ENCODE results near the gene CD4.

Gene CD4

DNA sequence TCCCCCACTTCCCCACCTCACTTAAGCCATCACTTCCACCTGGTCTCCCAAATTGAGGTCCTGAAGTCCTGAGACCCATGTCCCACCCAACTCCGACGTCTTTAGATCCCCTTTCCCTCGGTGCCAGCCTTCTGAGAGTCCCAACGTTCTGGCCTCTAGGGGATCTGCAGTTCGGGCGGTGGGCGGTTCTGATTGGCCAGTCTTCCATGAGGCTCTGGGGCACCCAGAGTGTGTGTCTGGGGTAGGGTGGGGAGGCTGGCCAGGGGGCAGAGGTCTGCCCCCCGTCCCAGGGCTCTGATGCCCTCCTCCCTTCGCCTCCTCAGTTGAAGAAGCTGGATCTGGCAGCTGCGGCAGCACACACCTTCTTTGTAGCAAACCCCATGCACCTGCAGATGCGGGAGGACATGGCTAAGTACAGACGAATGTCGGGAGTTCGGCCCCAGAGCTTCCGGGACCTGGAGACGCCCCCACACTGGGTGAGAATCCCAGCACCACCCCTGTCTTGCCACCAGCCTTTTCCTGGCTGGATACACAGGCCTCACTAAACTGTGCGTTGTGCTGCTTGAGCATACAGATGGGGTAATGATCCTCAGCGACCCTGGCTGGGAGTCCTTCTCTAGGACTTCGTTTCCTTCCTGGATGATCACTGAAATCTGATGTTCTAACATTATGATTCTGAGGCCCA, 40.4 kb downstream of the CD4 start:
- no peak for DNase-seq

DNA sequence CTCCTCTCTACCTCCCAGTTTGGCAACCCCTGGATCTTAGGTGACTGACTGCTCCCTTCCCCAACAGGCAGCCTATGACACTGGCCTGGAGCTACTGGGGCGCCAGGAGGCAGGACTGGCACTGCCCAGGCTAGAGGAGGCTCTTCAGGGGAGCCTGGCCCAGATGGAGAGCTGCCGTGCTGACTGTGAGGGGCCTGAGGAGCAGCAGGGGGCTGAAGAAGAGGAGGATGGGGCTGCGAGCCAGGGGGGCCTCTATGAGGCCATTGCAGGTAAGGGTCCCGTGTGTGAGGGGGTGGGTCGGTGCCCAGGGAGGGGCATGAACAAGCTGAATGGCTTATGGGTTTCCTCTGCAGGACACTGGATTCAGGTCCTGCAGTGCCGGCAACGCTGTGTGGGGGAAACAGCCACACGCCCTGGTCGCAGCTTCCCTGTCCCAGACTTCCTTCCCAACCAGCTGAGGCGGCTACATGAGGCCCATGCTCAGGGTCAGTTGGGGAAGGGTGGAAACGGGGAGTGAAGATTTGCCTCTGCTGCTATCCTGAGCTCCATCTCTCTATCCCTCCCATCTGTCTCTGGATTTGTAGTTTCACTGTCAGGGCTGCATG, 41.1 kb downstream of the CD4 start:
- DNase-seq: no peak

- no peak for DNase-seq
These were observed 41.7 kb downstream of the CD4 start for GRCh38 chr12:6830999-6831398.

GRCh38 chr12:6831450-6831995, 42.2 kb downstream of the CD4 start:
- no peak for DNase-seq

GRCh38 chr12:6832125-6832524, 42.8 kb downstream of the CD4 start:
- DNase-seq: no peak

- DNase-seq: no peak
These were observed 44.0 kb downstream of the CD4 start for GRCh38 chr12:6833189-6833890.

DNA sequence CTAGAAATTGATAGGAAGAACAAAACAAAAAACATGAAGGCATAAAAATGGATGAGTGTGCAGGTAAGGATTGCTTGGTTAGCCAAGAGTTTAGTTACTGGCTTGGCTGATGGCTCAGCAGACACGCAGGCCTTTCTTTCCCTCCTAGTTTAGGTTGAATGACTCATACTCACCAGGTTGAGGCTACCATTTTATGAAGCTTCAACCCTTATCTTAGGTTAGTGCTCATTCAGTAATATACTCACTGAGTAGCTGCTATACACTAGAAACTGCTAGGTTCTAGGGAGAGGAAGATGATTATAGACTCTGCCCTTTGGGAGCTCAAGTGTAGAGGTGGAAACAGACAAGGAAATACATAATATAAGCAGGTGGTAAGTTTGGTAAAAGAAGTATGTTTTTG, 44.9 kb downstream of the CD4 start:
- no peak for DNase-seq

GRCh38 chr12:6834873-6835272, 45.5 kb downstream of the CD4 start:
- DNase-seq: no peak

DNA sequence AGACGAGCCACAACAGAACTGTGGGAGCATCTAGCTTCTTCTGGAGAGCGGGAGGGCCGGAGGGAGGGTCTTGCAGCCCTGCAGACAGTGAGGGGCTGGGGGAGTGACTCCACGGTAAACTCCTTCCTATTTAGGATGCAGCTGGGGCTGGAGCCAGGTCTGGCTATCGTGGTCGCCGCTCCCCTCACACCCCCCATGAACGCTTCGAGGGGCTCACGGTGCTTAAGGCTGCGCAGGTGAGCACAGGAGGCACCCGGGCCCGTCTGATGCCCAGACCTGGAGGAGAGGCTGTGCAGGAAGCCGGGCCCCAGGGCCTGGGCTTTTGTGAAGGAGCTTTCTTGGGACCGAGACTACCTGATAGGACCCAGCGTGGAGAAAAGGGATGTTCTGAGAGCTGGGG, 47.5 kb downstream of the CD4 start:
- DNase-seq: no peak

DNA sequence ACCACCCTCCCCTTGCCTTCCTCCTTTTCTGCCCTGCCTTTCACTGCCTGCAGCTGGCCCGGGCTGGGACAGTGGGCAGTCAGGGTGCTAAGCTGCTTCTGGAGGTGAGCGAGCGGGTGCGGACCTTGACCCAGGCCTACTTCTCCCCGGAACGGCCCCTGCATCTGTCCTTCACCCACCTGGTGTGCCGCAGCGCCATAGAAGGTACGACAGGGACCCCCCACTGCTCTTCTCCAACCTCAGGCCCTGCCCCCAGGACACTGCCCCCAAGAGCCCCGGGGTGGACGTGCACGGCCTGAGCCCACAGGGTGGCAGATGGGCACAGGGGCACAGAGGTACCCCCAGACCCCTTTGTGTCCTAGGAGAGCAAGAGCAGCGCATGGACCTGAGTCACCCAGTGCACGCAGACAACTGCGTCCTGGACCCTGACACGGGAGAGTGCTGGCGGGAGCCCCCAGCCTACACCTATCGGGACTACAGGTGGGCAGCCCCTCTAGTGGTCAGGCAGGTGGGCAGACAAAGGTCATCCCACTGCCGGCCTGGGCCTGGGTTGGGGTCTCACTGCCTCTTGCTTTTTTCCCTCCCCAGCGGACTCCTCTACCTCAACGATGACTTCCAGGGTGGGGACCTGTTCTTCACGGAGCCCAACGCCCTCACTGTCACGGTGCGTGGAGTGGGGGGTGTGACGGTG, 48.2 kb downstream of the CD4 start:
- DNase-seq: no peak

GRCh38 chr12:6838854-6839253, 49.5 kb downstream of the CD4 start:
- no peak for DNase-seq

- peak; percentile 89 for DNase-seq
These were observed 50.3 kb downstream of the CD4 start for GRCh38 chr12:6839482-6840201.

DNA sequence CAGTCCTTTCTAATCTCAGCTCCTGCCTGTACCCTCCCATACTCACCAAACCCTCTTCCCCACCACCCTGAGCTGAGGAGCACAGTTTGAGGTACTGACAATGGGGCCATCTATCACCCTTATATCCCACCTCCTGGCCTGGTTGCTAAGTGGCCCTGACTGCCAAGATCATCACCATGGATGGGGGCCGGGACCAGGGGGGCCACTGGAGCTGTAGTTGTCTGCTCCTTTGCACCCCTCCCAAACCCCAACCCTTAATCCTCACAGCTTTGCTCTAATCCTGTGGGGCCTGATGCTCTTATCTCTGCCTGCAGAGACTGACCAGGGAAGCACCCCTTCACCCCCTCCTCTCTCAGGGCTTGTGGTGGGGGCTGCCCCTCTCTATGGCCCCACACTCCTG, 51.0 kb downstream of the CD4 start:
- peak; percentile 95 for DNase-seq

DNA sequence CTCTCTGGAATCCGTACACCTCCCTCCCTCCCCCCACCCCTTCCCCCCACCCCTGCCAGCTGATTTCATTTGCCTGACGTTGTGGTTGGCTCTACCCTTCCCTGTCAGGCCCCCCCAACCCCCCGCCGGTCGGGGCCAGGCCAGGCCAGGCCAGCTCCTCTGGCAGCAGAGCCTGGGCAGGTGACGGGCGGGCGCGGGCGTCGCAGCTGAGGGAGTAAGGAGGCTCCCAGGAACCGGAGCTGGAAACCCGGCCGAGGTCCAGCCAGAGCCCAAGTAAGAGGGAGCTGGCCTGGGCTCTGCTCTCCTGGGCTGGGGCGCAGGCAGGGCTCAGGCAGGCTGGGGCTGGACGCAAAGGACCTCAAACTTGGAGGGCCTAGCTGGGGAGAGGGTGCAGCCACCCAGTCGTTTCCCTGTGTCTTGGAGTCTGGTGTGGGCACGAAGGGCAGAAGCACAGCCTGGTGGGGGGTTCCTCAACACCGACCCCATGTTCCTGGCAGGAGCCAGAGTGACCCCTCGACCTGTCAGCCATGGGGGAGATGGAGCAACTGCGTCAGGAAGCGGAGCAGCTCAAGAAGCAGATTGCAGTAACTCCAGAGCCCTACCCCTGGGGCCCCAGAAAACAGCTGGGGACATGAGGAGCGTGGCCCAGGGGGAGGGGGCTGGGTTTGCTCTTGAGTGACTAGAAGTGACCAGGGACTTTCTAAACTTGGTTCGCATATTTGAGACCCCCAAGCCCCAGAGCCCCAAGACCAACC, 51.6 kb downstream of the CD4 start, which contains the start of gene GNB3:
Gene GNB3, plus strand, starts transcription at position 165 of the 755 bp plus-strand sequence. Its CDS starts 363 bp downstream, at position 528.
- no peak for DNase-seq

DNA sequence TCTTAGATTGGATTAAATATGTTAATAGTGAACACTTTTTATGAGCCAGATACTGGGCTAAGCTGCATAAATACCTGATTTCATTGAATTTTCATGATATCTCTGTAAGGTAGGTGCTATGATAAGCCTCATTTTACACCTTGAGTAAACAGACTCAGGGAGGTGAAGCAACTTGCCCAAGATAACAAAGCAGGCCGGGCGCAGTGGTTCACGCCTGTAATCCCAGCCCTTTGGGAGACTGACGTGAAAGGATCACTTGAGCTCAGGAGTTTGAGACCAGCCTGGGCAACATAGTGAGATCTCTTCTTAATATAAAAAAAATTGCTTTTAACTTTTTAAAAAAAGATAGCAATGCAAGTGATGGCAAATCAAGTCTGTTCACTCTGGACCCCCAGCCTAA, 52.7 kb downstream of the CD4 start:
- DNase-seq: no peak

GRCh38 chr12:6843118-6843902, 54.0 kb downstream of the CD4 start:
- no peak for DNase-seq

DNA sequence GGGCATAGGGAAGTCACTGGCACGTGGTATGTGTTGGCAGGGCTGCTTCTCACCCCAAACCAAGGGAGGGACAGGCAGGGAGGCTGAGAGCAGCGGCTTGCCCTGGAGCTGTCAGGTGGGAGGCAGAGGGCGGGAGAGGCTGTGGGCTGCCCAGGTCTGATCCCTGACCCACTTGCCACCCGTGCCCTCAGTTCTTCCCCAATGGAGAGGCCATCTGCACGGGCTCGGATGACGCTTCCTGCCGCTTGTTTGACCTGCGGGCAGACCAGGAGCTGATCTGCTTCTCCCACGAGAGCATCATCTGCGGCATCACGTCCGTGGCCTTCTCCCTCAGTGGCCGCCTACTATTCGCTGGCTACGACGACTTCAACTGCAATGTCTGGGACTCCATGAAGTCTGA, 56.1 kb downstream of the CD4 start:
- DNase-seq: no peak

DNA sequence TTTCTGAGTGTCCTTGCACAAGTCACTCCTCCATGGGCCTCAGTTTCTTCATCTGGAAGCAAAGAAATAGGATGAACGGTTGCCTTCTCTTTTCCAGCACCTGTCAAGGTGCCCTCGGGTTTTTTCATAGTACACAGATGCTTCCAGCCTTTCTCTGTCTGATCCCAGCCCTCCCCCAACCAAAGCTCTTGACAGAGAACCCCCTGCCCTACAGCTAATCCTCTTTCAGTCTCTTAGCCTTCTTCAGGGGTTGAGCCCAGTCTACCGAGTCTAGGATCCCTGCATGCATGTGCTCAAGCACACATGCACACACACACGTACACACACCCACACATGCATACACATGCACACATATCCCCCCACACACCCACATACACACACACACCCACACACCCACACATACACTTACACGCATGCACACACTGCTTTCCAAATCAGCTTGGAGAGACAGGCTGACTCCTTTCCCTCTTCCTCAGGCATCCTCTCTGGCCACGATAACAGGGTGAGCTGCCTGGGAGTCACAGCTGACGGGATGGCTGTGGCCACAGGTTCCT, 57.1 kb downstream of the CD4 start:
- no peak for DNase-seq

DNA sequence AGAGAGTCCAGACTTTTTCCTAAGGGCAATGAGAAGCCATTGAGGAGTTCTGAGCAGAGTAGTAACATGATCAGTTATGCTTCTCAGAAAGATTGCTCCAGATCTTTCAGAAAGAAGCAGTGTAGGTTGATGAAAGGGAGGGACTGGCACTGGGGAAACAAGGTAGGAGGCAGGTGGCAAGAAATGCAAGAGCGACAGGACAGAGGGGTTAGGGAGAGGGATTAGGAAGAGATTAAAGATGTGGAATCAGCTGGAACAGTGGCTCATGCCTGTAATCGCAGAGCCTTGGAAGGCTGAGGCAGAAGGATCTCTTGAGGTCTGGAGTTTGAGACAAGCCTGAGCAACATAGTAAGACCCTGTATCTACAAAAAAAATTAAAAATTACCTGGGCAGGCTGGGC, 58.3 kb downstream of the CD4 start:
- no peak for DNase-seq

GRCh38 chr12:6849427-6849826, 60.1 kb downstream of the CD4 start:
- no peak for DNase-seq

Measured in NCI-H524 treated with DMSO at 0.1 percent for 48 hours (cell line).